Keratinocyte (primary cell): Measurements from ENCODE around the gene VCL. TPM values are rescaled to one million over a fixed set of nuclear protein-coding genes. Genes with fewer than 3 reads are reported as not detected.

Experiments used
- DNase-seq: peaks from one replicate; pipeline ENCODE4 v3.0.0-alpha.2; 2011; ENCODE audit warnings: low read depth, missing footprints, low spot score
- FAIRE-seq: peaks from 2 replicates; lab custom pipeline; 2011; peaks lifted over from hg19 to GRCh38; lab: Jason Lieb, UNC
- H2AFZ ChIP-seq: 2 replicates; pipeline ENCODE4 v1.6.0; 2012; ENCODE audit warnings: low read length, control low read depth, inconsistent platforms; ENCODE audit not compliant: control insufficient read depth
- H3K27ac ChIP-seq: 2 replicates; pipeline ENCODE4 v1.5.1; 2011; ENCODE audit warnings: low read length; ENCODE audit not compliant: control insufficient read depth, insufficient read depth
- H3K27me3 ChIP-seq: 3 replicates; pipeline ENCODE4 v1.6.0; 2011; ENCODE audit warnings: low read length; ENCODE audit not compliant: control insufficient read depth, insufficient read depth; ENCODE audit errors: extremely low read depth
- H3K36me3 ChIP-seq, 2 experiments: 2 replicates in 1 of 2; 3 replicates in 1 of 2; pipeline ENCODE4 v1.5.1; 2011; ENCODE audit warnings: low read length in 2 of 2, mild to moderate bottlenecking in 1 of 2; ENCODE audit not compliant: control insufficient read depth in 2 of 2, insufficient read depth in 2 of 2; ENCODE audit errors: extremely low read depth in 1 of 2
- H3K4me1 ChIP-seq: 3 replicates; pipeline ENCODE4 v1.5.1; 2011; ENCODE audit warnings: low read length; ENCODE audit not compliant: control insufficient read depth, insufficient read depth; ENCODE audit errors: extremely low read depth
- H3K4me2 ChIP-seq: 3 replicates; pipeline ENCODE4 v1.6.0; 2011; ENCODE audit warnings: low read depth, low read length; ENCODE audit not compliant: control insufficient read depth, insufficient read depth; ENCODE audit errors: extremely low read depth
- H3K4me3 ChIP-seq, 3 experiments: fragments of 200-600 bp in 1 of 3; sonication (generic) in 1 of 3; 2 replicates in 2 of 3; 3 replicates in 1 of 3; pipeline ENCODE4 v1.5.1; 2011 to 2016; ENCODE audit warnings: low read length in 3 of 3, mild to moderate bottlenecking in 3 of 3, control low read depth in 2 of 3, inconsistent platforms in 1 of 3, low read depth in 1 of 3, mixed read lengths in 1 of 3, mixed run types in 1 of 3, moderate library complexity in 1 of 3; ENCODE audit not compliant: control insufficient read depth in 2 of 3, insufficient read depth in 2 of 3; ENCODE audit errors: extremely low read depth in 1 of 3
- H3K79me2 ChIP-seq: 2 replicates; pipeline ENCODE4 v1.6.0; 2012; ENCODE audit warnings: low read length; ENCODE audit not compliant: control insufficient read depth, insufficient read depth
- H3K9ac ChIP-seq: 3 replicates; pipeline ENCODE4 v1.6.0; 2011; ENCODE audit warnings: low read length; ENCODE audit not compliant: control insufficient read depth, insufficient read depth; ENCODE audit errors: extremely low read depth
- H3K9me1 ChIP-seq: 3 replicates; pipeline ENCODE4 v1.6.0; 2011; ENCODE audit warnings: low read length; ENCODE audit not compliant: control insufficient read depth, insufficient read depth; ENCODE audit errors: extremely low read depth
- H3K9me3 ChIP-seq: 2 replicates; pipeline ENCODE4 v1.5.1; 2012; ENCODE audit warnings: low read depth, low read length; ENCODE audit not compliant: control insufficient read depth
- H4K20me1 ChIP-seq: 3 replicates; pipeline ENCODE4 v1.6.0; 2011; ENCODE audit warnings: low read length; ENCODE audit not compliant: control insufficient read depth, insufficient read depth; ENCODE audit errors: extremely low read depth
- CTCF ChIP-seq, 3 experiments: IDR thresholded peaks in 1 of 3; conservative IDR thresholded peaks in 1 of 3; optimal IDR thresholded peaks in 1 of 3; 2 replicates in 2 of 3; 3 replicates in 1 of 3; pipeline versions ENCODE3 to v1.5.1; 2011; ENCODE audit warnings: low read length in 3 of 3, mild to moderate bottlenecking in 3 of 3, moderate library complexity in 2 of 3, control low read depth in 1 of 3, inconsistent platforms in 1 of 3; ENCODE audit not compliant: insufficient read depth in 2 of 3; ENCODE audit errors: extremely low read depth in 1 of 3
- EZH2 ChIP-seq: IDR thresholded peaks from one replicate; pipeline ENCODE4 v1.6.1; 2012; ENCODE audit warnings: inconsistent platforms, mild to moderate bottlenecking, low read length, moderate library complexity
- dilution Hi-C: fragments of 300-500 bp; cut with MboI; formaldehyde crosslinking; loops from one replicate; pipeline ENCODE4 v1.7.0; 2020; ENCODE audit warnings: low sequenced_read_pairs; ENCODE audit not compliant: extremely low pct_ligation_motif_present
- polyA plus RNA-seq, 5 experiments: library from polyadenylated mRNA; depleted of rRNA in 3 of 5; stranded (reverse) in 3 of 5; stranded (forward) in 1 of 5; unstranded in 1 of 5; fragments of >200 nt; gene quantifications; 1 replicate in 1 of 5; 2 replicates in 3 of 5; 3 replicates in 1 of 5; pipeline versions ENCODE4 v1.2.1 to v1.2.3, GENCODE V29; 2011 to 2012; ENCODE audit warnings: missing spikeins in 2 of 5, low read depth in 1 of 5, low replicate concordance in 1 of 5

The VCL gene
- polyA plus RNA-seq, 1 donor (not counting 4 experiments of a cell fraction or from before 2014, with no cell fraction given): 102 TPM

GRCh38 chr10:74150204-74150989 lies 152.5 kb downstream of the VCL start, which contains the start of gene AP3M1:
Gene AP3M1, minus strand, starts transcription at chr10:74150828. Its CDS starts 12,449 bp downstream, at chr10:74138379.
- no peak for TF ChIP-seq CTCF (optimal IDR thresholded peaks at IDR 0.05 in 1 of 3, IDR thresholded peaks at IDR 0.05 in 1 of 3, conservative IDR thresholded peaks at IDR 0.05 in 1 of 3; ENCODE audit: extremely low read depth in 1 of 3, insufficient read depth in 2 of 3, low read length in 3 of 3)
- TF ChIP-seq EZH2: no peak
- peak within 1 kb of the TSS; percentile 99 for H2AFZ ChIP-seq

GRCh38 chr10:74150990-74151878 lies 153.3 kb downstream of the VCL start, which contains the start of gene ADK:
Gene ADK, plus strand, starts transcription at chr10:74151221. Its CDS starts 58 bp downstream, at chr10:74151279.
- peaks cover 19% of the 10 kb centered on the region for H3K4me1 ChIP-seq
- peaks cover 1 to 2% of the 10 kb centered on the region in 2 experiments for H3K36me3 ChIP-seq
- H3K27me3 ChIP-seq: no peaks in the 10 kb centered on the region
- DNase-seq: peak; percentile 78
- peak within 1 kb of the TSS; percentile 98 for H3K27ac ChIP-seq
- FAIRE-seq: peak; percentile 68
- H3K9ac ChIP-seq: peak within 1 kb of the TSS; percentile 98
- no peaks in the 10 kb centered on the region for H4K20me1 ChIP-seq
- dilution Hi-C loops: no loop called here
- peak in 2 of 3 experiments; percentile 32 to 48 for TF ChIP-seq CTCF (optimal IDR thresholded peaks at IDR 0.05 in 1 of 3, IDR thresholded peaks at IDR 0.05 in 1 of 3, conservative IDR thresholded peaks at IDR 0.05 in 1 of 3; ENCODE audit: extremely low read depth in 1 of 3, insufficient read depth in 2 of 3, low read length in 3 of 3)
- TF ChIP-seq EZH2: no peak
- H3K4me3 ChIP-seq: peak within 1 kb of the TSS; percentile 81 to 96 (median 90)
- peaks cover 2% of the 10 kb centered on the region for H3K9me1 ChIP-seq
- H2AFZ ChIP-seq: peak within 1 kb of the TSS; percentile 99
- H3K79me2 ChIP-seq: peaks cover 69% of the 10 kb centered on the region
- no peaks in the 10 kb centered on the region for H3K9me3 ChIP-seq
- peak within 1 kb of the TSS; percentile 64 for H3K4me2 ChIP-seq

More at GRCh38 chr10:74150204-74150989, 152.5 kb downstream of the VCL start, which contains the start of gene AP3M1:
- peak within 1 kb of the TSS; percentile 98 for H3K27ac ChIP-seq
- H4K20me1 ChIP-seq: no peaks in the 10 kb centered on the region
- peak within 1 kb of the TSS; percentile 81 to 96 (median 90) for H3K4me3 ChIP-seq
- peak within 1 kb of the TSS; percentile 98 for H3K9ac ChIP-seq
- DNase-seq (peak; percentile 38), FAIRE-seq (peak; percentile 36)
- H3K27me3 ChIP-seq: no peaks in the 10 kb centered on the region
- peaks cover 19% of the 10 kb centered on the region for H3K4me1 ChIP-seq
- H3K36me3 ChIP-seq: peaks cover 1 to 2% of the 10 kb centered on the region in 2 experiments
- H3K79me2 ChIP-seq: peaks cover 73% of the 10 kb centered on the region
- dilution Hi-C loops: no loop called here
- H3K4me2 ChIP-seq: peak within 1 kb of the TSS; percentile 64
- no peaks in the 10 kb centered on the region for H3K9me1 ChIP-seq
- no peaks in the 10 kb centered on the region for H3K9me3 ChIP-seq
